ENCODE data around the gene PPAT.
"Not testable (repeated sequence)": the region's sequence is repeated elsewhere in the genome, so short reads cannot be mapped to it uniquely, and the experiment has no call there.

PPAT gene

DNA sequence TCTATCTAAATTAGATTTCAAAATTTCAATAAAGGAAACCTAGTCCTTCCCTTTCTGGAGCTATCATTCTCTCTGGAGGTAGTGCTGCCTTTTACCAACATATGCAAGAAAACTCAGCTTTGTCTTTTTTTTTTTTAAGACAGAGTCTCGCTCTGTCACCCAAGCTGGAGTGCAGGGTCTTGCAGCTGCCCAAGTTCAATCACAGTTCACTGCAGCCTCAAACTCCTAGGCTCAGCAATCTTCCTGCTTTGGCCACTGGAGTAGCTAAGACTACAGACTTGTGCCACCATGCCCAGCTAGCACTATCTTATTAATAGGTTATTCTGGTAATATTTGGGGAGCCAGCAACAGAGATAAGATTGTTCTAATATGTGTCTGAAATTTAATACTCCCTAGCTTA is 60.5 kb downstream of the PPAT start:
- DNase-seq: no peak

GRCh38 chr4:56372774-56373173 is 62.6 kb downstream of the PPAT start:
- DNase-seq: peak; percentile 29

DNA sequence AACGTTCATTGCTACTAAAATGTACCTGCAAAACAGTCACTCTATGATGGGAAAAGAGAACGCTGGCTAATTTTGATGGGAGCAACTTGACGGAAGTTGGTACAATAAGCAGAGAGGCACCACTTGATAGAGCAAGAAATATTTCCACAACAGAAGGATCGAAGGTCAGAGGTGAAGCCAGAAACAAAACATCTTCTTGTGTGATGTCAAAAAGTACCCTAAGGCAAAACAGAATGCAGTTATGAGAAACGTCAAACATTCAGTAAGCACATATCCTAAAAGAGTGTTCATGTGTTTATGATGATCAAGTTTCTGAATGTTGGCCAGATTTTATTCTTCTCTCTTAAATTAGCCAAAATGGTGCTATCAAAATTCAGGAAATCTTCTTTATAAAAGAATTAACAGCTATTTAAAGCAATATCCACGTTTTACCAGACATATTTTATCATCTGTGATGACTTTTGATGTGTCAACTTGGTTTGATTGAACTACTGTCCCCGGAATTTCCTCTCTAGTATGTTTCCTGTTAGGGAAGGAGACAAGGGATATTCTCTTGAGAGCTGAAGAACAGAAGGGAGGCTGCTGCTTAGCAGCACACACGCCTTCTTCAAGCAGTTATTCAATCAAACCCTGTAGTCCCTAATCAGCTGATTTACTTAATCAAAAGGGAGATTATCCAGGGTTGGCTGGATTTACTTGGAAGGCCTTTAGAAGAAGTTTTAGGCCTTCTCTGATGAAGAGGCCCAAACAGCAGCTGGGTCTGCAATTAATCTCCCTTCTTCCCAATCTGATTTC is 63.8 kb downstream of the PPAT start:
- DNase-seq: no peak

- DNase-seq: no peak
Observed at GRCh38 chr4:56370377-56370776, 65.0 kb downstream of the PPAT start.

GRCh38 chr4:56362981-56363380 is 72.4 kb downstream of the PPAT start:
- DNase-seq: not testable (repeated sequence)

DNA sequence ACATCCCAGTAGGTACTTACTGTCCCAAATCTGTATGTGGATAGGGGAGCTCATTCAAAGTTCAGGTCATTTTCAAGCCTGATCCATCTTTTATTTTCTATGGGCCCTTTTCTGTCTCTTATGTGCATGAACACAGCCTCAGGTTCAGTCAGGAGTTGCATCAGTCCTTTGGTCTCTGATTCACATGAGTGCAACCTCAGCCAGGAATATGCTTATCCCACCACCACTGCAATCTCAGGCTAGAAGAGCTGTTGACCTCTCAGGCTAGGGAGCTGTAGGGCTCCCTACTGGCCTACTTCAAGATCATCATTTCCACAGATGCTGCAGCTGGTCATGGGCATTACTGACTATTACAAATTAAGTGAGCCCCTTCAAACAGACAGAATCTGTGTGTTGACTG is 75.3 kb downstream of the PPAT start:
- DNase-seq: no peak

- no peak for DNase-seq
Observed at GRCh38 chr4:56356650-56357049, 78.8 kb downstream of the PPAT start.

DNA sequence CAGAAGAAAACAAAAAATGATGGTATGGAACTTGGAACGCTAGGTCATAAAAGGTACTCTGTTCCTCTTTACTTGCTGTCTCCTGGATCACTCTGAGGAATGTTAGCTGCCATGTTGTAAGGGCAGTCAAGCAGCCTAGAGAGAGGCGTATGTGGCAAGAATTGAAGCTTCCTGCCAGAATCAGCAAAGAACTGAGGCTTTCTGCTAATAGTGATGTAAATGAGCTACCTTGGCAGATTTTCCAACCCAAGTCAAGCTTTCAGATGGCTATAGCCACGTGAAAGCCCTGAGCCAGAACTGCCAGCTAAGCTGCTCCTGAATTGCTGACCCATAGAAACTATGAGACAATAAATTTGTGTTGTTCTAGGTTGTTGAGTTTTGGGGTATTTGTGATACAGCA is 86.8 kb downstream of the PPAT start:
- no peak for DNase-seq

DNA sequence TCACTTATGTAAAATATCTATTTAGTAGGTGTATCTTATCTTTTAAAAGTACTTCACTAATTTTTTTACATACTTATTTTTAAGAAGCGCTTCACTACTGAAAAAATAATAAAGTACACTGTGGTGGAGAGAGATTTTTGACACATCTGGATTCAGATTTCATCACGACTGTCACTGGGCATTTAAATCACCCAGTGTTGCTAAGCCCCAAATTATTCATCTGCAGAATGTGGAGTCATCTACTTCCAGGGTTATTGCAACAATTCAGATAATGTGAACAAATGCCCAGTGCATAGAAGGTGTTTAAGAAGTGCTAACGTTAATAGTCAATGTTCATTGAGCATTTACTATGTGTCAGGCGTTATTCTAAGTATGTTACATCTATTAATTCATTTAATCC is 90.0 kb downstream of the PPAT start:
- no peak for DNase-seq
